ENCODE results near the gene C1QTNF12.
"Not testable (repeated sequence)": the region's sequence is repeated elsewhere in the genome, so short reads cannot be mapped to it uniquely, and the experiment has no call there.

C1QTNF12 gene

GRCh38 chr1:1199141-1199960 lies 47.2 kb downstream of the C1QTNF12 start:
- no peak for DNase-seq (ENCODE audit: low spot score)

GRCh38 chr1:1198423-1199140 lies 47.9 kb downstream of the C1QTNF12 start:
- no peak for DNase-seq (ENCODE audit: low spot score)

- no peak for DNase-seq (ENCODE audit: low spot score)
Observed at GRCh38 chr1:1197551-1198422, 48.7 kb downstream of the C1QTNF12 start.

GRCh38 chr1:1197188-1197500 lies 49.4 kb downstream of the C1QTNF12 start:
- DNase-seq (ENCODE audit: low spot score), result no peak

GRCh38 chr1:1196431-1197187 lies 49.9 kb downstream of the C1QTNF12 start:
- no peak for DNase-seq (ENCODE audit: low spot score)

GRCh38 chr1:1195726-1196125 lies 50.8 kb downstream of the C1QTNF12 start:
- DNase-seq (ENCODE audit: low spot score), result not testable (repeated sequence)

GRCh38 chr1:1194723-1195122 lies 51.8 kb downstream of the C1QTNF12 start:
- no peak for DNase-seq (ENCODE audit: low spot score)

All from HuH-7.5 (cell line).